Common myeloid progenitor, CD34-positive (primary cell): ENCODE results near the gene MRAP.
"Not testable (repeated sequence)": the region's sequence is repeated elsewhere in the genome, so short reads cannot be mapped to it uniquely, and the experiment has no call there.

Experiments
- CTCF ChIA-PET: fragments of 350-600 bp; sonication (Branson Sonifier 250); formaldehyde crosslinking; loops from one replicate; lab custom pipeline; 2021; ENCODE audit warnings: antibody characterized with exemption; lab: Charles Lee
- POLR2A ChIA-PET: fragments of 350-600 bp; sonication (Branson Sonifier 250); formaldehyde crosslinking; loops from one replicate; lab custom pipeline; 2021; ENCODE audit warnings: antibody characterized with exemption; lab: Charles Lee
- DNase-seq, 3 donors: peaks; one replicate each; pipeline versions ENCODE4 v3.0.0 to v3.0.0-alpha.2; 2013
- H3K27ac ChIP-seq, 2 experiments: 1 replicate in 1 of 2; 2 replicates in 1 of 2; pipeline ENCODE4 v1.7.0; 2013; ENCODE audit warnings: inconsistent platforms in 2 of 2, low read length in 2 of 2, mild to moderate bottlenecking in 2 of 2, low read depth in 1 of 2, moderate library complexity in 1 of 2; ENCODE audit not compliant: severe bottlenecking in 2 of 2, insufficient read depth in 1 of 2, poor library complexity in 1 of 2
- H3K27me3 ChIP-seq, 5 experiments: replicated peaks in 2 of 5; 1 replicate in 3 of 5; 2 replicates in 2 of 5; pipeline versions ENCODE4 v1.6.1 to v1.7.0; 2013; ENCODE audit warnings: low read length in 4 of 5, mild to moderate bottlenecking in 2 of 5, moderate library complexity in 2 of 5, inconsistent platforms in 1 of 5; ENCODE audit not compliant: insufficient read depth in 5 of 5, control insufficient read depth in 4 of 5
- H3K36me3 ChIP-seq, 4 experiments: 1 replicate in 2 of 4; 2 replicates in 2 of 4; pipeline versions ENCODE4 v1.6.1 to v1.7.0; 2013; ENCODE audit warnings: low read length in 3 of 4, control low read depth in 1 of 4, mild to moderate bottlenecking in 1 of 4; ENCODE audit not compliant: control insufficient read depth in 4 of 4, insufficient read depth in 4 of 4
- H3K4me1 ChIP-seq, 4 experiments: 1 replicate in 3 of 4; 2 replicates in 1 of 4; pipeline versions ENCODE4 v1.6.1 to v1.7.1; 2013; ENCODE audit warnings: low read length in 3 of 4, mild to moderate bottlenecking in 3 of 4, control low read depth in 1 of 4, inconsistent platforms in 1 of 4, moderate library complexity in 1 of 4; ENCODE audit not compliant: control insufficient read depth in 4 of 4, insufficient read depth in 4 of 4; ENCODE audit errors: control extremely low read depth in 1 of 4
- H3K4me3 ChIP-seq, 7 experiments: 1 replicate in 4 of 7; 2 replicates in 3 of 7; pipeline versions ENCODE4 v1.5.1 to v1.7.0; 2013; ENCODE audit warnings: mild to moderate bottlenecking in 7 of 7, low read length in 6 of 7, moderate library complexity in 6 of 7, inconsistent platforms in 2 of 7, low read depth in 2 of 7, control low read depth in 1 of 7; ENCODE audit not compliant: insufficient read depth in 4 of 7, control insufficient read depth in 1 of 7; ENCODE audit errors: extremely low read depth in 1 of 7
- H3K9me3 ChIP-seq, 5 experiments: 1 replicate in 4 of 5; 2 replicates in 1 of 5; pipeline versions ENCODE4 v1.6.1 to v1.7.1; 2013; ENCODE audit warnings: low read length in 4 of 5, mild to moderate bottlenecking in 2 of 5, inconsistent platforms in 1 of 5, low read depth in 1 of 5, moderate library complexity in 1 of 5; ENCODE audit not compliant: control insufficient read depth in 4 of 5, insufficient read depth in 2 of 5; ENCODE audit errors: control extremely low read depth in 1 of 5
- WGBS: methylation state at CpG from one replicate; pipeline ENCODE4 v1.1.5; 2013; ENCODE audit not compliant: insufficient coverage; 5-methylcytosine and 5-hydroxymethylcytosine counted together

MRAP gene

GRCh38 chr21:32306021-32306780 is 7.5 kb downstream of the MRAP start:
- CTCF ChIA-PET = interaction anchor here (1.9 kb wide), 1 partner anchor 17 kb away, joined by 6 read pairs; no protein-coding TSS in a partner anchor
- no peak for DNase-seq
- Histone ChIP-seq H3K27ac (no peak overlapping the region), H3K27me3 (no peaks in the 10 kb centered on the region), H3K4me3 (no peak overlapping the region), H3K36me3 (peaks cover 2 to 16% (median 13%) of the 10 kb centered on the region in 4 experiments), H3K9me3 (no peaks in the 10 kb centered on the region), H3K4me1 (no peaks in the 10 kb centered on the region)
- POLR2A ChIA-PET = no interaction called here
- 80% methylated on average over 20 of the region's 22 CpGs for WGBS

- POLR2A ChIA-PET = no interaction called here
- no peak for DNase-seq
Measured at GRCh38 chr21:32307706-32308105, 9.1 kb downstream of the MRAP start.

GRCh38 chr21:32308696-32309095 is 10.0 kb downstream of the MRAP start:
- no peaks in the 10 kb centered on the region for H3K27me3 ChIP-seq
- ChIA-PET CTCF (no interaction called here), POLR2A (no interaction called here)
- H3K4me3 ChIP-seq = no peak overlapping the region
- peaks cover 4 to 31% (median 27%) of the 10 kb centered on the region in 4 experiments for H3K36me3 ChIP-seq
- no peaks in the 10 kb centered on the region for H3K4me1 ChIP-seq
- no peak overlapping the region for H3K27ac ChIP-seq
- no peaks in the 10 kb centered on the region for H3K9me3 ChIP-seq
- no peak for DNase-seq
- WGBS = 97% methylated on average over 6 of the region's 10 CpGs

More at GRCh38 chr21:32307706-32308105, 9.1 kb downstream of the MRAP start:
- H3K4me3 ChIP-seq = no peak overlapping the region
- no peaks in the 10 kb centered on the region for H3K9me3 ChIP-seq
- 100% methylated on average over 4 of the region's 4 CpGs for WGBS
- H3K27ac ChIP-seq = no peak overlapping the region
- H3K4me1 ChIP-seq = no peaks in the 10 kb centered on the region
- H3K36me3 ChIP-seq = peaks cover 2 to 25% (median 19%) of the 10 kb centered on the region in 4 experiments
- CTCF ChIA-PET = interaction anchor here (1.0 to 1.9 kb wide), 3 partner anchors 16 to 28 kb away, joined by 3 to 6 read pairs (median 4); no protein-coding TSS in a partner anchor
- H3K27me3 ChIP-seq = no peaks in the 10 kb centered on the region

- H3K4me1 ChIP-seq = no peaks in the 10 kb centered on the region
- no peaks in the 10 kb centered on the region for H3K9me3 ChIP-seq
- no peak overlapping the region for H3K4me3 ChIP-seq
- no peak overlapping the region for H3K27ac ChIP-seq
- ChIA-PET CTCF (no interaction called here), POLR2A (interaction anchor here (0.6 kb wide), 1 partner anchor 434 kb away, joined by 3 read pairs; no protein-coding TSS in a partner anchor)
- 92% methylated on average over 5 of the region's 7 CpGs for WGBS
- DNase-seq = no peak
- H3K36me3 ChIP-seq = peaks cover 6 to 38% (median 32%) of the 10 kb centered on the region in 4 experiments
- no peaks in the 10 kb centered on the region for H3K27me3 ChIP-seq
Measured at GRCh38 chr21:32309906-32310460, 11.3 kb downstream of the MRAP start.

- H3K27ac ChIP-seq, DNase-seq, H3K4me3 ChIP-seq, POLR2A ChIA-PET, H3K27me3 ChIP-seq, H3K4me1 ChIP-seq, H3K9me3 ChIP-seq, CTCF ChIA-PET: not testable (repeated sequence)
- peaks cover 6 to 45% (median 38%) of the 10 kb centered on the region in 4 experiments for H3K36me3 ChIP-seq
- 92% methylated on average over 6 of the region's 9 CpGs for WGBS
Measured at GRCh38 chr21:32310976-32311375, 12.3 kb downstream of the MRAP start.

- 93% methylated on average over 8 of the region's 9 CpGs for WGBS
- H3K27ac ChIP-seq = no peak overlapping the region
- no peak overlapping the region for H3K4me3 ChIP-seq
- DNase-seq = no peak
- no peaks in the 10 kb centered on the region for H3K27me3 ChIP-seq
- H3K9me3 ChIP-seq = no peaks in the 10 kb centered on the region
- ChIA-PET POLR2A (interaction anchor here (0.6 kb wide), 1 partner anchor 33 kb away, joined by 3 read pairs; no protein-coding TSS in a partner anchor), CTCF (no interaction called here)
- H3K36me3 ChIP-seq = peaks cover 6 to 52% (median 42%) of the 10 kb centered on the region in 4 experiments
- no peaks in the 10 kb centered on the region for H3K4me1 ChIP-seq
Measured at GRCh38 chr21:32311621-32312020, 13.0 kb downstream of the MRAP start.

- no peak overlapping the region for H3K27ac ChIP-seq
- no peaks in the 10 kb centered on the region for H3K4me1 ChIP-seq
- no CpG with 5 or more reads among the region's 5 CpGs for WGBS
- POLR2A ChIA-PET = interaction anchor here (0.6 kb wide), 1 partner anchor 34 kb away, joined by 3 read pairs; no protein-coding TSS in a partner anchor
- H3K4me3 ChIP-seq = no peak overlapping the region
- peaks cover 6 to 57% (median 46%) of the 10 kb centered on the region in 4 experiments for H3K36me3 ChIP-seq
- no peaks in the 10 kb centered on the region for H3K27me3 ChIP-seq
- CTCF ChIA-PET = no interaction called here
- no peak for DNase-seq
- H3K9me3 ChIP-seq = no peaks in the 10 kb centered on the region
Measured at GRCh38 chr21:32312326-32312725, 13.7 kb downstream of the MRAP start.
